SH-SY5Y (cell line): ENCODE data around the gene SAA1.

Experiments
- GATA2 ChIP-seq: IDR thresholded peaks from 2 replicates; pipeline ENCODE4 v1.6.1; 2011; ENCODE audit warnings: mild to moderate bottlenecking, low read depth, low read length
- GATA3 ChIP-seq: IDR thresholded peaks from 2 replicates; pipeline ENCODE4 v1.6.1; 2011; ENCODE audit warnings: low read depth, mild to moderate bottlenecking, low read length, moderate library complexity

DNA sequence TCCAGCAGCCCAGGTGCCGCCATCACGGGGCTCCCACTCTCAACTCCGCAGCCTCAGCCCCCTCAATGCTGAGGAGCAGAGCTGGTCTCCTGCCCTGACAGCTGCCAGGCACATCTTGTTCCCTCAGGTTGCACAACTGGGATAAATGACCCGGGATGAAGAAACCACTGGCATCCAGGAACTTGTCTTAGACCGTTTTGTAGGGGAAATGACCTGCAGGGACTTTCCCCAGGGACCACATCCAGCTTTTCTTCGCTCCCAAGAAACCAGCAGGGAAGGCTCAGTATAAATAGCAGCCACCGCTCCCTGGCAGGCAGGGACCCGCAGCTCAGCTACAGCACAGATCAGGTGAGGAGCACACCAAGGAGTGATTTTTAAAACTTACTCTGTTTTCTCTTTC is at the start of gene SAA1:
- TF ChIP-seq GATA2: no peak
- TF ChIP-seq GATA3: no peak
